Mucosa of descending colon (tissue), 3 donors: Measurements from ENCODE around the gene PSAP. TPM values are rescaled to one million over a fixed set of nuclear protein-coding genes. Genes with fewer than 3 reads are reported as not detected.

Experiments
- ATAC-seq: fragments of 200-7000 bp; cut with Tn5 transposase; one replicate; pipeline ENCODE4 v1.9.1; 2020; ENCODE audit warnings: mild to moderate bottlenecking, moderate library complexity
- DNase-seq, 3 donors: peaks; one replicate each; pipeline ENCODE4 v3.0.0-alpha.2; 2020
- H3K36me3 ChIP-seq: fragments of 200-600 bp; one replicate; pipeline ENCODE4 v1.8.0; 2021; ENCODE audit warnings: low read depth, mild to moderate bottlenecking
- H3K4me1 ChIP-seq: fragments of 200-600 bp; one replicate; pipeline ENCODE4 v1.8.0; 2021; ENCODE audit warnings: low read depth, mild to moderate bottlenecking
- H3K4me3 ChIP-seq: fragments of 200-600 bp; one replicate; pipeline ENCODE4 v1.8.0; 2021; ENCODE audit warnings: mild to moderate bottlenecking
- H3K9me3 ChIP-seq: fragments of 200-600 bp; one replicate; pipeline ENCODE4 v1.8.0; 2021; ENCODE audit warnings: mild to moderate bottlenecking
- intact Hi-C, 2 donors: fragments of 100-400 bp; cut with DNase I in 1 of 2; cut with micrococcal nuclease in 1 of 2; formaldehyde crosslinking; loops; one replicate each; pipeline versions ENCODE4 v1.11.0 to v1.11.1; 2022; cut with DNase I, micrococcal nuclease
- total RNA-seq, 3 donors: library from RNA; stranded (reverse); fragmentation: NEBNext Ultra II Directional in 2 of 3; extraction: Animal tissue kit (Norgen Biotek cat#: 25700) in 2 of 3; gene quantifications; one replicate each; pipeline versions ENCODE4 v1.2.1 to v1.2.4, GENCODE V29; 2021 to 2023
- TF ChIP-seq, protein P1 (sequence below): fragments of 200-600 bp; IDR thresholded peaks from one replicate; pipeline ENCODE4 v1.8.0; 2022; ENCODE audit warnings: antibody characterized with exemption, mild to moderate bottlenecking
- donor health status: DM: no; HTN: no; CAD: no; lungs with moderate emphysema.
- donor health status: DM: no; HTN: no; CAD: no.
- donor health status: DM: no; HTN: yes; CAD: no.

PSAP gene
- total RNA-seq, 3 donors from 2014 or later: 561 to 810 (median 653) TPM

DNA sequence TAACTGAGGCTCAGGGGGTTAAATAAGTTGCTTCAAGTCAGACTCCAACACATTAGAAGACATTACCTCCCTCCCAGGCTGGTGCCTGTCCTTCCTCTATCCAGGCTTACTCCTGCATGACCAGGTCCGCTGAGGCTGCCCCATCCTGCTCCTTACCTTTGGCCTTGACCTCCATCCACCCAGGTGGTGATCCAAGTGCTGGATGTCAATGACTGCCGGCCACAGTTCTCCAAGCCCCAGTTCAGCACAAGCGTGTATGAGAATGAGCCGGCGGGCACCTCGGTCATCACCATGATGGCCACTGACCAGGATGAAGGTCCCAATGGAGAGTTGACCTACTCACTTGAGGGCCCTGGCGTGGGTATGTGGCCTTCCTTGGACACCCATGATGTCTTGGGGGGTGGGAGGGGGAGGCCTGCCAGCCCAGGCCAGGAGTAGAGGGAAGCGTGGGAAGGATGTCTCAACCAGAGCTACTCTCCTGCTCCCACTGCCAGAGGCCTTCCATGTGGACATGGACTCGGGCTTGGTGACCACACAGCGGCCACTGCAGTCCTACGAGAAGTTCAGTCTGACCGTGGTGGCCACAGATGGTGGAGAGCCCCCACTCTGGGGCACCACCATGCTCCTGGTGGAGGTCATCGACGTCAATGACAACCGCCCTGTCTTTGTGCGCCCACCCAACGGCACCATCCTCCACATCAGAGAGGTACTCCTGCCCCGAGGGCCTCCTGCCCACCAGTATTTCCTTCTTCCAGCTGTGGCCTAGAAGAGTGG is 48.1 kb downstream of the PSAP start:
- no peak for ATAC-seq
- H3K4me3 ChIP-seq: no peak overlapping the region
- H3K36me3 ChIP-seq: no peaks in the 10 kb centered on the region
- no peak for DNase-seq
- no peaks in the 10 kb centered on the region for H3K4me1 ChIP-seq
- TF ChIP-seq, protein P1, sequence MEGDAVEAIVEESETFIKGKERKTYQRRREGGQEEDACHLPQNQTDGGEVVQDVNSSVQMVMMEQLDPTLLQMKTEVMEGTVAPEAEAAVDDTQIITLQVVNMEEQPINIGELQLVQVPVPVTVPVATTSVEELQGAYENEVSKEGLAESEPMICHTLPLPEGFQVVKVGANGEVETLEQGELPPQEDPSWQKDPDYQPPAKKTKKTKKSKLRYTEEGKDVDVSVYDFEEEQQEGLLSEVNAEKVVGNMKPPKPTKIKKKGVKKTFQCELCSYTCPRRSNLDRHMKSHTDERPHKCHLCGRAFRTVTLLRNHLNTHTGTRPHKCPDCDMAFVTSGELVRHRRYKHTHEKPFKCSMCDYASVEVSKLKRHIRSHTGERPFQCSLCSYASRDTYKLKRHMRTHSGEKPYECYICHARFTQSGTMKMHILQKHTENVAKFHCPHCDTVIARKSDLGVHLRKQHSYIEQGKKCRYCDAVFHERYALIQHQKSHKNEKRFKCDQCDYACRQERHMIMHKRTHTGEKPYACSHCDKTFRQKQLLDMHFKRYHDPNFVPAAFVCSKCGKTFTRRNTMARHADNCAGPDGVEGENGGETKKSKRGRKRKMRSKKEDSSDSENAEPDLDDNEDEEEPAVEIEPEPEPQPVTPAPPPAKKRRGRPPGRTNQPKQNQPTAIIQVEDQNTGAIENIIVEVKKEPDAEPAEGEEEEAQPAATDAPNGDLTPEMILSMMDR: no peak
- no peaks in the 10 kb centered on the region for H3K9me3 ChIP-seq
- intact Hi-C loops: no loop called here

DNA sequence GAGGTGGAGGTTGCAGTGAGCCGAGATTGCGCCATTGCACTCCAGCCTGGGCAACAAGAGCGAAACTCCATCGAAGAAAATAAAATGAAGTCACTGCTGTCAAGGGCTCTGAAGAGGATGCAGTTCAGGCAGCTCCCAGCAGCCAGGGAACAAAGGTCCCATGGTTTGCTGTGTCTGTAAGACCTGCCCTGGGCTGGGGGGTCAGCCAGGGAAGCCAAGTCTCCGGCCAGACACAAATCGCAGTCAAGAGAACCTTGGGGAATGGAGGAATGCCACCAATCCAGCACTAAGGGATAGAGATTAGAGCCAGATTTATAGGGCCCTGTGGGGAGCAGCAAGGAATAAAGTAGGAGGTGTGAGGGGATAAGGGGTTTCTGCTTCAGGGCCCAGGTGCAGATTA is 48.8 kb downstream of the PSAP start:
- Histone ChIP-seq H3K4me3 (no peak overlapping the region), H3K4me1 (no peaks in the 10 kb centered on the region), H3K9me3 (no peaks in the 10 kb centered on the region), H3K36me3 (no peaks in the 10 kb centered on the region)
- intact Hi-C loops: no loop called here
- ATAC-seq (no peak), DNase-seq (peak in 1 of 3 donors; percentile 19)
- TF ChIP-seq, protein P1: no peak

DNA sequence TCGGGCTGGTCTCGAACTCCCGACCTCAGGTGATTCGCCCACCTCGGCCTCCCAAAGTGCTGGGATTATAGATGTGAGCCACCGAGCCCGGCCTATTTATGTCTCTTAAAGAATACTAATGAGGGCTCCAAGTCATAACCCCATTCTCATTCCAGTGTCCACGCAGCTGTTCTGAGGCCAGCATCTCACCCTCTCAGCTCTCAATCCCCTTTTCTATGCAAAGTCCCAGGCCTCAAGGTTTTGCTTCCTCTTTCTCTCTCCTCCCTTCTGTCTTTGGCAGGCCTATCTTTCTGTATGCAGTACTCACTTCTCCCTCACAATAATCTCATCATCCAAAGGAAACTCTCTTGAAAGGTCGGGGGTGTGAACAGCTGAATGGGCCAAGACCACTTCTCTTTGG is 49.7 kb downstream of the PSAP start:
- no peak for ATAC-seq
- H3K9me3 ChIP-seq: no peaks in the 10 kb centered on the region
- intact Hi-C loops: no loop called here
- no peak overlapping the region for H3K4me3 ChIP-seq
- H3K4me1 ChIP-seq: no peaks in the 10 kb centered on the region
- no peaks in the 10 kb centered on the region for H3K36me3 ChIP-seq
- DNase-seq: peak in 2 of 3 donors; percentile 9 to 26
- TF ChIP-seq, protein P1: no peak

DNA sequence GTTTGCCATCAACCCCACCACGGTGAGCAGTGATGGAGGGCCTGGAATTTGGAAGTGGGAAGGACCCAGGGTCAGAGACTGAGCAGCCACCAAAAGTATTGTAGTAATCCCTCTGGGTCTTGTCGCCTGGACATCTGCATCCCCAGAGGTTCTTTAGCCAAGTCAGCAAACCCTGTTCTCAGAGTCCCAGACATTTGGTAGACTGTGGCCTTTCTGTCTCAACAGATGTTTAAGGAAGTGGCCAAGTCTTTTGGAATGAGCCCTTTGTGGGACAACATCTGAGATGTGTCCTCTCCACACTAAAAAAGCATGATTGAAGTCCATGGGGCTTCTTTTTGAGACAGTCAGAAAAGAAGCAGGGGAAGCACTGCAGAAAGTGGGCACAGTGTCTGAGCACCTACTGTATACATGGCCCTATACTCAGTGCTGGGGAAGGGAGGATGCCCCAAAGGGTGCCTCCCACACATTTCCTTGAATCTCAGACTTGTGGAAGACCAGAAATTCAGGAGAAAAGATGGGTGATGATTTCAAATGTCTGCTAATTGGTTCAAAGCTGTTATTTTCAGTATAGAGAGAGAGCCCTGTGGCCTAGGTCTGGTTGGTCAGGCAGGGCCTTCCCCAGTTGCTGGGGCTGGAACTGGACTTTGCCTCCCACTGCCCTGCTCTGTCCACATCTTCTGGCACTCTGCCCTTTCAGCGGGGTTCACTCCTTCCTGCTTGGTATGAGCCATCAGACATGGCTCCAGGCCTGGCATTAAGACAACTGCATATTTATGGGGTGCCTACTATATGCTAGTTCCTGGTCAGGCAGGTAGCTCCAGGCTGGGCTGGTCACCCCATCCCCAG is 51.2 kb downstream of the PSAP start:
- DNase-seq (peak; percentile 52 to 60 (median 54)), ATAC-seq (peak; percentile 82)
- Histone ChIP-seq H3K4me3 (no peak overlapping the region), H3K9me3 (no peaks in the 10 kb centered on the region), H3K4me1 (no peaks in the 10 kb centered on the region), H3K36me3 (no peaks in the 10 kb centered on the region)
- intact Hi-C loops: no loop called here
- TF ChIP-seq, protein P1: no peak

DNA sequence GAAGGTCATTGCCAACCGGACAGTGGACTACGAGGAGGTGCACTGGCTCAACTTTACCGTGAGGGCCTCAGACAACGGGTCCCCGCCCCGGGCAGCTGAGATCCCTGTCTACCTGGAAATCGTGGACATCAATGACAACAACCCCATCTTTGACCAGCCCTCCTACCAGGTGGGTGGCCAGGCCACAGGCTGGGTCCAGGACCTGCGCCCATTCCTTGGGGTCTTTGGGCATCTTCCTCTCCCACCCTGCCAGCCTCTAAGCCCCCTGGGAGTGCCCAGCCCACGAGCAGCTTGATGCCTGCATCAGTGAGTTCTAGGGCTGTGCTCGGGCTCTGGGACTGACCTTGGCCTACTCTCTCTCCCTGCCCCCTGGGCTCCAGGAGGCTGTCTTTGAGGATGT is 51.9 kb downstream of the PSAP start:
- Histone ChIP-seq H3K4me3 (no peak overlapping the region), H3K9me3 (no peaks in the 10 kb centered on the region), H3K36me3 (no peaks in the 10 kb centered on the region), H3K4me1 (no peaks in the 10 kb centered on the region)
- TF ChIP-seq, protein P1: no peak
- intact Hi-C loops: no loop called here
- DNase-seq (peak in 2 of 3 donors; percentile 18 to 32), ATAC-seq (no peak)
